Muscle layer of colon (tissue), 2 donors: ENCODE measurements around the gene DPM3.
"Not testable (repeated sequence)": the region's sequence is repeated elsewhere in the genome, so short reads cannot be mapped to it uniquely, and the experiment has no call there.

Experiments used
- H3K27ac ChIP-seq: one replicate; pipeline ENCODE4 v1.7.0; 2013; ENCODE audit warnings: low read depth, mild to moderate bottlenecking, low read length, moderate library complexity
- H3K27me3 ChIP-seq, 2 donors: one replicate each; pipeline ENCODE4 v1.7.0; 2013; ENCODE audit warnings: low read length in 2 of 2, mild to moderate bottlenecking in 2 of 2; ENCODE audit not compliant: insufficient read depth in 2 of 2, control insufficient read depth in 1 of 2
- H3K36me3 ChIP-seq: one replicate; pipeline ENCODE4 v1.7.0; 2013; ENCODE audit warnings: mild to moderate bottlenecking, low read length; ENCODE audit not compliant: insufficient read depth
- H3K4me1 ChIP-seq: one replicate; pipeline ENCODE4 v1.7.0; 2013; ENCODE audit warnings: mild to moderate bottlenecking, low read length; ENCODE audit not compliant: insufficient read depth
- H3K4me3 ChIP-seq, 2 donors: one replicate each; pipeline ENCODE4 v1.7.0; 2013; ENCODE audit warnings: low read length in 2 of 2, low read depth in 1 of 2, mild to moderate bottlenecking in 1 of 2, moderate library complexity in 1 of 2
- H3K9ac ChIP-seq: one replicate; pipeline ENCODE4 v1.7.0; 2013; ENCODE audit warnings: low read length
- H3K9me3 ChIP-seq: one replicate; pipeline ENCODE4 v1.7.0; 2013; ENCODE audit warnings: mild to moderate bottlenecking, low read length
- donor health status: abdominal sarcoma.
- donor health status: Adenocarcinoma of cecum.

Gene DPM3

DNA sequence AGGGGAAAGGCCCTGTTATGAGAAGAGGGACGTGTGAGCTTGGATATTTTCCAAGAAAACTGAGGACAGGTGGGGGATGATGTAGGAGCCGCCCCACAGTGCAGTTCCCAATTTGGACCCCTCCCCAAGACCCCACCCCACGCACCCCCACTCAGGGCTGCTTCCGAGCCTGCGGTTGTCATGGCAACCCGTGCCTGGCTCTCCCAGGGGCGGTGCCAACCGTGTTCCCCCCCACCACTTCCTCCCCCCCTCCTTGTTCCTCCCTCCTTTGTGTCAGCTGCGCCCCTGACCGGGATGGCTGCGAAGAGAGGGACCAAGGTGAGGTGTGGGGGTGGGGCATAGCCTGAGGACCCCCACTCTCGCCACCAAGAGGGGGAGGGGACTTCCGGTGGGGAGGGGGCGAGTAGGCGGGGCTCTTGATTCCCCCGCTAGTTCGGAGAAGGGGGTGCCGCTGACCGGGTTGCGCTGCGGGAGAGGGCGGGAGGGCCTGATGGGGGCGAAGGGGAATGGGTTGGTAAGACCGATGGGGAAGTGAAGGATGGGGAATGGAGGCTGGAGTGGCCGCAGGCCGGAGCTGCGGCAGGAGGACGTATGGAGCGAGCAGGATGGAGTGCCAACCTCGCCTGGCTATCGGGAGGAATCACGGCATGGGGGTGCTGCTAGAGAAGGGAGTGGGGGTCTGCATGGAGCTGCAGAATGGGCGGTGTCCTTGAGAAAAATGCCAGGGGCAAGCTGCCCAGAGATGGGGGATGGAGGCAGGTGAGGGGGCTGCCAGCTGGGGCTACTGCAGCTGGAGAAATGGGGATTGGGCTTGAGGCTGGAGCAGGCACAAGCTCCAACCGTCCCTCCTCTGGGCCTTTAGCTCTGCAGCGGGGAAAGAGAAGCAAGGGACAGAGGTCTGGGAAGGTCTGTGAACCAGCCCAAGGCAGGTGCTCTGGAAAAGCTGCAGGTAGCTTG lies 34.3 kb upstream of the DPM3 start:
- H3K36me3 ChIP-seq: peaks cover 8% of the 10 kb centered on the region
- no peak overlapping the region for H3K4me3 ChIP-seq
- H3K4me1 ChIP-seq: peaks cover 23% of the 10 kb centered on the region
- H3K27ac ChIP-seq: no peak overlapping the region
- H3K9me3 ChIP-seq: no peaks in the 10 kb centered on the region
- H3K9ac ChIP-seq: no peak overlapping the region
- peaks cover 0 to 23% of the 10 kb centered on the region in 2 donors for H3K27me3 ChIP-seq

DNA sequence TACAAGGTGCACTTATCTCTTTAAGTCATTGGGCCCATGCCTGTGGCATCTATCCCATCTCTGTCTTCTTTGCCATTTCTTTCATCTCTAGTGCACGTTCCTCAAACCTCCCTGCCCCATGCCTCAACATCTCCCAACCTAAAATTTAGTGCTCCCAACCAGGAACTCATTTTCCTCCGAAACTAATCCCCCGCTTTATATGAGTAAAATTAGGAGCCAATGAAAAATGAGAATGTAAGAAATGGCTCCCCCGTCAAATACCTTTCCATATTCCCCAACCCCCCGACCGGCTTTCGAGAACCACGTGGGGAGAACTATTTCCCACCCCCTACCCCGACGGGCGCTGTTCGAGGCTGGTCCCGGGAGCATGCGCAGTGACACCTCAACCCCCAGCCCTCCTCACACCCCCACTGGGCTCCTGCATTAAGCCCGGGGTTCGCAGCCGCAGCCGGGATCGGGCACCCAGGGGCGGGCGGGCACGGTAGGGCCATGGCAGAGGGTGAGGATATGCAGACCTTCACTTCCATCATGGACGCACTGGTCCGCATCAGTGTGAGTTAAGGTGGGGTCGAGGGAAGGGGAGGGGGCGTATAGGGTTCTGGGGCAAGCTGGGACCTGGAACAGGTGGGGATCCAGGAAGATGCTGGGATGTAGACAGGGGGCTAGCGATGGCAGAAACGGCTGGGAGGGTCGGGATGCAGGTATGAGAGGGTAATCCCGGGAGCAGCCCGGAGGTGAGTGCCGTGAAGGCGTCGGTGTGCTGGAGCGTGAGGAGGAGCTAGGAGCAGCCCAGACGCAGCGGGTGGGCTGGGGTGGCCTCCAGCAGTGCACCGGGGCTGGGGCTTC lies 33.4 kb upstream of the DPM3 start, which contains the start of gene TRIM46:
TRIM46 (plus strand) TSS at position 372 of the 846 bp plus-strand sequence; CDS start at position 490, 118 bp downstream.
- Histone ChIP-seq H3K9ac (peak within 1 kb of the TSS; percentile 72), H3K4me3 (peak within 1 kb of the TSS; percentile 35 to 90), H3K27me3 (peaks cover 0 to 23% of the 10 kb centered on the region in 2 donors), H3K27ac (peak within 1 kb of the TSS; percentile 76), H3K9me3 (no peaks in the 10 kb centered on the region), H3K4me1 (peaks cover 23% of the 10 kb centered on the region), H3K36me3 (peaks cover 17% of the 10 kb centered on the region)

DNA sequence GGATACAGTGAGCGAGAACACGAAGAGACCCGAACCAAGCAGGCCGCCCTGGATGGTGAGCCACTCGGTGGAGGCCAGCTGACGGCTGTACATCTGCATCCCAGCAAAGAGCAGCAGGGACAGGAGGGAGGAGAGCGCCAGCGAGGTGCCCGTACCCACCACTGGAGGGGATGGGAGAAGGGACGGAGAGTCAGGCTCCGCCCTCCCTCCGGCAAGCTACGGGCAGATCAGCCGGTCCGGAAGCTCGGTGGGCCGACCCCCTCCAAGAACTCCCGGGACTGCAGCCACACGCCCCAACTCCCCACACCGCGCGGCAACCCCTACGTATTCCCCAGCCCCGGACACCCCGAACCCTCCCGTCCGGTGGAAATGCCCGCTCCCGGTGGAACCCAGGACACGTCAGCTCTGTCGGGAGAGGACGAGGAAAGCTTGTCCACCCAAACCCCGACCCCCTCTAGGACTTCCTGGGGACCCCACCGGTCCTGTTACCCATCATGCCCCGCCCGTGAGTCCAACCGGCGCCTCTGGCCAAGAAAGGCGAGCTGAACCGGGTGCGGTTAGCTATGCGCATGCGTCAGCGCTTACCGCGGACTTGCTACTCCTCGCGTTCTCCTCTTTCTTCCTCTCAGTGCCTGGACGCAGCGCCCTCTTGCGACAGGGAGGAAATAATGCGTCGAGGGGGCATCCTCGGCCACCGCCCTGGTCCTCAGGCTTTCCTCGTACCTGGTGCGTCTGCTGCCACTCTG lies 32.6 kb upstream of the DPM3 start, which contains the start of gene KRTCAP2:
KRTCAP2 (minus strand) TSS at position 573 of the 746 bp plus-strand sequence; CDS start at position 493, 80 bp downstream.
- Histone ChIP-seq H3K27me3 (peaks cover 0 to 23% of the 10 kb centered on the region in 2 donors), H3K36me3 (peaks cover 22% of the 10 kb centered on the region), H3K27ac (peak within 1 kb of the TSS; percentile 76), H3K4me1 (peaks cover 26% of the 10 kb centered on the region), H3K9ac (peak within 1 kb of the TSS; percentile 72), H3K9me3 (no peaks in the 10 kb centered on the region), H3K4me3 (peak within 1 kb of the TSS; percentile 35 to 90)

DNA sequence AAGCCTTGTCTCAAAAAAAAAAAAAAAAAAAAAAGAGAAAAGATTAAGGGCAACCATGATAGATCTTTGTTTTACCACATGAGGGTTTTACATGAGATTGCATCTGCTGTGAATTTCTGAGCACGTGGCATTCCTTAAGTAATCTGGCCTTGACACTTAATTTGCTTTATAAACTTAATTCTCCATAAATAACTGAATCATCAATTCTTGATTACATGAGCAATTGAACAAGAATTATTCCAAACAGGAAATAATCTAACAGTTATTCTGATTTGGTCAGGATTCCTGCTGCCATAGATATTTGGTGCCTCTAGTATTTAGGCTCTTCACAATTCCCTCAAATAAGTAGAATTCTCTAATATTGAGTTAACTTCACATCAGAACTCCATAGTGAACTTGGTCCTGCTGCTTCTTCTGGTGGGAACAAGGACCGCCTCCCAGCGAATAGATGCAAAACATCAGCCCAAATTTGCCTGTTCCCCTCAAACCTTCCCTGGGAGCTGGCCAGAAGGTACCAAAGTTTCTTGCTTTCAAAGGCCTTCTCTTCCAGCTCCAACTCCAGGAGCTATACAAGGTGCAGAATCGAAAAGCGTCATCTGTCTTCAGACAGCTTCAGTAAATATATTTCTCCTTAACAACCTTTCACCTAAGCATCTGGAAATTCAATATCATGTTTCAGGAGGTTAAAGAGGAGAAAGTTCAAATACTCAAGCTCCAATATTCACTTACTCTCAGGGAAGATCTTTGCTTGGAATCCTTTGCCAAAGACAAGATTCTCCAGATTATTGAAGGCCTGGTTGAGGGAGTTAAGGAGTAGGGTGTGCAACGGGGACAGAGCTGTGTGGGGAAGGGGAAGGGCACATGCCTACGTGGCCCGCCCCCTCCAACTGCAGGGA lies 31.8 kb upstream of the DPM3 start:
- H3K4me3 ChIP-seq: peak overlapping the region; percentile 35 to 90
- H3K9ac ChIP-seq: peak overlapping the region; percentile 72
- peaks cover 22% of the 10 kb centered on the region for H3K36me3 ChIP-seq
- no peaks in the 10 kb centered on the region for H3K9me3 ChIP-seq
- H3K27me3 ChIP-seq: peaks cover 0 to 23% of the 10 kb centered on the region in 2 donors
- peaks cover 30% of the 10 kb centered on the region for H3K4me1 ChIP-seq
- H3K27ac ChIP-seq: peak overlapping the region; percentile 76

DNA sequence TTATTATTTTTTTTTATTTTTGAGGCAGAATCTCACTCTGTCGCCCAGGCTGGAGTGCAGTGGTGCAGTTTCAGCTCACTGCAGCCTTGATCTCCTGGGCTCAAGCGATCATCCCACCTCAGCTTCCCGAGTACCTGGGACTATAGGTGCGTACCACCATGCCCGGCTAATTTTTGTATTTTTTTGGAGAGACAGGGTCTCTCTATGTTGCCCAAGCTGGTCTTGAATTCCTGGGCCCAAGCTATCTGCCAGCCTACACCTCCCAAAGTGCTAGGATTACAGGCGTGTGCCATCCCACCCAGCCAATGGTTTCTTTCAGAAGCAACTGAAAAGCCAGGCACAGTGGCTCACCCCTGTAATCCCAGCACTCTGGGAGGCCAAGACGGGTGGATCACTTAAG lies 30.5 kb upstream of the DPM3 start:
- Histone ChIP-seq H3K27me3 (peaks cover 0 to 23% of the 10 kb centered on the region in 2 donors), H3K27ac (no peak overlapping the region), H3K9me3 (no peaks in the 10 kb centered on the region), H3K4me1 (peaks cover 25% of the 10 kb centered on the region), H3K36me3 (peaks cover 22% of the 10 kb centered on the region), H3K9ac (no peak overlapping the region), H3K4me3 (no peak overlapping the region)

DNA sequence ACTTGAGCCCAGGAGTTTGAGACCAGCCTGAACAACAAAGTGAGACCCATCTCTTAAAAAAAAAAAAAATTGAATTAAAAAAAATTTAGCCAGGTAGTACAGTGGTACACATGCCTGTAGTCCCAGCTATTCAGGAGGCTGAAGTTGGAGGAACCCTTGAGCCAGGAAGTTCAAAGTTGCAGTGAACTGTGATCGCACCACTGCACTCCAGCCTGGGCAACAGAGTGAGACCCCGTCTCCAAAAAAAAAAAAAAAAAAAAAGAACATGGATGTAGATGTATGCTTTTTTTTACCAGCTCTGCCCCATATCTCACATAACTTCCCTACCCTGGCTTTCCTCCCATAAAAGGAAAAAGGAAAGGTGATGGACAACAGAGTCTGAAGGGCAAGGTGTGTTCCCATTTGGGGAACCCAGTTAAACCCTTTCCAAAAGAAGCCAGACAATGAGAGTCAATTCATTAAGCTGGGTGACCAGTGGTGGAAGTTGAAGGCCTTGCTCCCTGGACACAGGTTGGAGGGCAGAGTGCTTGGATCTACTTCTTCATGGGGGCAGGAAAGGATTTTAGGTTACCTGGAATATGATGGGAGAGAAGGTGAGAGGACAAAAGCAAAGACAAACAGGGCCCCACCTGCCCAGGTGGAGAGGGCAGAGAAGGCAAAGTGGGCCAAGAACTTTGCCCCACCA lies 29.9 kb upstream of the DPM3 start:
- peaks cover 25% of the 10 kb centered on the region for H3K4me1 ChIP-seq
- no peak overlapping the region for H3K9ac ChIP-seq
- H3K4me3 ChIP-seq: no peak overlapping the region
- H3K27ac ChIP-seq: no peak overlapping the region
- H3K36me3 ChIP-seq: peaks cover 22% of the 10 kb centered on the region
- no peaks in the 10 kb centered on the region for H3K9me3 ChIP-seq
- H3K27me3 ChIP-seq: peaks cover 0 to 18% of the 10 kb centered on the region in 2 donors

DNA sequence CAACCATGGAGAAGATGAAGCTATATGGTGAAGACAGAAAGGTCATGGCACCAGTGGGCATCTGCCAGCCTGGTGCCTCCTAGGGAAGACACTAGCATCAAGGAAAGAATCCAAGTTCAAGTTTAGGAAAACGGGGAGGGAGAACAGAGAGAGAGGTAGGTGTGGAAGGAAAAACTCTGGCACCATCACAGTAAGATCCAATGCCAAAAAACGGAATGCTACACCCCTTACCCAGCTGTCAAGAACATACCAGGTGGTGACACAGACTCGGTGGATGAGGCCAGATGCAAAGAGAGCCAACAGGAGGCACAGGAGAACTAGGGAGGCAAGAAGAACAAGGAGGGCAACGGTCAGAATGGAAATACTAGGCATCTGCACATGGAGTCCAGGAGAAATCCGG lies 29.2 kb upstream of the DPM3 start:
- Histone ChIP-seq H3K9ac (no peak overlapping the region), H3K4me3 (no peak overlapping the region), H3K27ac (no peak overlapping the region), H3K36me3 (peaks cover 22% of the 10 kb centered on the region), H3K4me1 (peaks cover 25% of the 10 kb centered on the region), H3K9me3 (no peaks in the 10 kb centered on the region), H3K27me3 (peaks cover 0 to 11% of the 10 kb centered on the region in 2 donors)

DNA sequence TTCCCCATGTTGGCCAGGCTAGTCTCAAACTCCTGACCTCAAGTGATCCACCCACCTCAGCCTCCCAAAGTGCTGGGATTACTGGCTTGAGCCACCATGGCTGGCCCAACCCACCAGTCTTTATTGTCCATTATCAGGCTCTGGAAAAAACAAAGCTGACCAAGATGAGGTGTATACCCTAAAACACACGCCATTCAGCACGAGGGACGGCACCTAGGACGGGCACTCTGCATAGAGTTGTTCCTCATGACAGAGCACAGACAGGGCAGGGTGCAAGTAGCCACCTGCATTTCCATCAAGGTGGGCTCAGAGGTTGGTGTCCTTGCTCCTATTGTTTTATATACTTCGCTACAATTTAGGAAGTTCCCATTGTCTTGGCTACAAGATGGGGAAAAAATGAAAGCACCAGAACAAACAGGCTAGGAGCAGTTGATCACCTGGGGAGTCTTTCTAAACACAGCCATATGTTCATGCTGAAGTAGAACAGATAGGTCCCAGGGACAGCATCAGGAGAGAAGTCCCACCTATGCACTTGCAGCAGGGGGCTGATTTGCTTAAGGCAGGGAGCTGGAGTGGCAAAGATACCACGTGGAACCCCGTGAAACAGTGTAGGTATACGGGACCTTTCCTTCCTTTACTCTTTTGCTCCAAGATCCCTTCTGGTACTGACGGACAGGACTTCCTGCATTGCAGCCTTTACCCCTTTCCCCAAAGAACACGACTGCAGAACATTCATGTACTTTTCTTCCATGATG lies 28.3 kb upstream of the DPM3 start:
- Histone ChIP-seq H3K27ac (no peak overlapping the region), H3K27me3 (peaks cover 0 to 2% of the 10 kb centered on the region in 2 donors), H3K36me3 (peaks cover 22% of the 10 kb centered on the region), H3K4me3 (no peak overlapping the region), H3K9ac (no peak overlapping the region), H3K9me3 (no peaks in the 10 kb centered on the region), H3K4me1 (peaks cover 24% of the 10 kb centered on the region)

DNA sequence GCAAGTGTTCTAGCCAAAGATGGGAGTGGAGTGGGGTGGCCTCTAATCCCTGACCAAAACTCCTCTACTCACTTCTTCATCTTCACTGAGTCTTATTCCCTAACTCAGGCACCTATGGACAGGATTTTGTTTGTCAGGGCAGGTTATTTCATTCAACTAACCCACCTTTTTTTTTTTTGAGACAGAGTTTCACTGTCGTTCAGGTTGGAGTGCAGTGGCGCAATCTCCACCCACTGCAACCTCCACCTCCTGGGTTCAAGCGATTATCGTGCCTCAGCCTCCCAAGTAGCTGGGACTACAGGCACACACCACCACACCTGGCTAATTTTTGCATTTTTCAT lies 27.7 kb upstream of the DPM3 start:
- not testable (repeated sequence) for H3K27me3 ChIP-seq, H3K27ac ChIP-seq, H3K4me3 ChIP-seq, H3K9me3 ChIP-seq, H3K9ac ChIP-seq
- H3K4me1 ChIP-seq: peaks cover 19% of the 10 kb centered on the region
- peaks cover 22% of the 10 kb centered on the region for H3K36me3 ChIP-seq
